MG63 (cell line): ENCODE results near the gene PDPK1. TPM values are rescaled to one million over a fixed set of nuclear protein-coding genes. Genes with fewer than 3 reads are reported as not detected.

ENCODE experiments used
- DNase-seq: peaks from one replicate; pipeline ENCODE4 v3.0.0-alpha.2; 2020
- H3K27me3 ChIP-seq: fragments of 250-450 bp; sonication (Bioruptor Pico); 2 replicates; pipeline ENCODE4 v1.5.1; 2020; ENCODE audit warnings: mild to moderate bottlenecking, moderate library complexity
- H3K36me3 ChIP-seq: fragments of 250-450 bp; sonication (Bioruptor Pico); 2 replicates; pipeline ENCODE4 v1.5.1; 2020; ENCODE audit warnings: mild to moderate bottlenecking, moderate library complexity
- H3K4me3 ChIP-seq: fragments of 250-450 bp; sonication (Bioruptor Pico); 2 replicates; pipeline ENCODE4 v1.5.1; 2020; ENCODE audit warnings: mild to moderate bottlenecking, moderate library complexity
- H3K9me3 ChIP-seq: fragments of 250-450 bp; sonication (Bioruptor Pico); 2 replicates; pipeline ENCODE4 v1.5.1; 2020; ENCODE audit warnings: mild to moderate bottlenecking, moderate library complexity
- total RNA-seq: library from RNA; depleted of rRNA; stranded (reverse); fragments of >200 nt; shearing (Covaris generic); gene quantifications from 2 replicates; pipeline ENCODE4 v1.2.3, GENCODE V29; 2014; ENCODE audit warnings: low replicate concordance; rRNA removed

The PDPK1 gene
- 6.6 and 7.6 TPM in 2 replicates for total RNA-seq

DNA sequence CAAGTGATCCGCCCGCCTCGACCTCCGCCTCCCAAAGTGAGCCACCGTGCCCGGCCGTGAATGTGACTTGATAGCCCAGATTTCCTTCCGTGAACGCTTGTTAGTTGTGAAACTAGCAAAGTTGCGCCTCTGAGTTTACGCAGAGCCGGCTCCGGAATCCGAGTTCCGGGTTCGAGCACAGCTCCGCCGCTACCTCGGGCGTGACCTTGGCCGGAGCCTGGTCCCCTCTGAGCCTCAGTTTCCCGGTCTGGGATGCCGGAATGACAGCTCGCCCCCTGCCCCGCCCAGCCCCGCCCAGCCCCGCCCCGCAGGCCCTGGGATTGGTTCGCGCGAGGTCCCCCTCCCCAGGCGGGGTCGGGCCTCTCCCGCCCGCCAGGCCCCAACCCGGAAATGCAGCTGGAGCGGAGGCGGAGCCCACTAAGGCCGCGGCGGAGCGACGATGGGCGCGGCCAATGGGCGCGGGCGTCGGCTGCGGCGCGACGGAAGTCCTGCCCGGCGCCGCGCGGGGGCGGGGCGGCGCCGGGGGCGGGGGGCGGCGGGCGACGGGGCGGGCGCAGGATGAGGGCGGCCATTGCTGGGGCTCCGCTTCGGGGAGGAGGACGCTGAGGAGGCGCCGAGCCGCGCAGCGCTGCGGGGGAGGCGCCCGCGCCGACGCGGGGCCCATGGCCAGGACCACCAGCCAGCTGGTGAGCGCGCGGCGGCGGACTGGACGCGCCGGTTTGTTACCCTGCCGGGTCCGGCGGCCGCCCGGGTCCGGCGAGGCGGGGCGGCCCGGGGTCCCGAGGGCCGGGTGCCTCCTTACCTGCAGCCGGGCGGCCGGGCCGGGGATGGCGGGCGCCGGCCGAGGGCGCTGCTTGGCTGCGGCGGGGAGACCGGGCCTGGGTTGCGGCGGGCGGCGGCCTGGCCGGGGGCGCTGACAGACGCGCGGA is at the start of gene PDPK1:
PDPK1 (plus strand) TSS at position 571 of the 929 bp plus-strand sequence; CDS start at position 663, 92 bp downstream.
- Histone ChIP-seq H3K36me3 (peaks cover 3% of the 10 kb centered on the region), H3K4me3 (peak within 1 kb of the TSS; percentile 62), H3K27me3 (no peaks in the 10 kb centered on the region), H3K9me3 (no peaks in the 10 kb centered on the region)
- peak; percentile 96 for DNase-seq

GRCh38 chr16:2489581-2489980 is 48.2 kb upstream of the PDPK1 start:
- Histone ChIP-seq H3K36me3 (no peaks in the 10 kb centered on the region; the same call in 1 of the 2 replicates), H3K9me3 (no peaks in the 10 kb centered on the region), H3K4me3 (no peak overlapping the region), H3K27me3 (no peaks in the 10 kb centered on the region)
- no peak for DNase-seq

GRCh38 chr16:2490190-2491105 is 47.4 kb upstream of the PDPK1 start:
- no peak for DNase-seq
- no peaks in the 10 kb centered on the region; the same call in 1 of the 2 replicates for H3K36me3 ChIP-seq
- H3K27me3 ChIP-seq: no peaks in the 10 kb centered on the region
- H3K9me3 ChIP-seq: no peaks in the 10 kb centered on the region
- H3K4me3 ChIP-seq: no peak overlapping the region

GRCh38 chr16:2492292-2492691 is 45.5 kb upstream of the PDPK1 start:
- Histone ChIP-seq H3K27me3 (no peaks in the 10 kb centered on the region), H3K4me3 (no peak overlapping the region), H3K9me3 (no peaks in the 10 kb centered on the region), H3K36me3 (peaks cover 4% of the 10 kb centered on the region)
- DNase-seq: no peak

DNA sequence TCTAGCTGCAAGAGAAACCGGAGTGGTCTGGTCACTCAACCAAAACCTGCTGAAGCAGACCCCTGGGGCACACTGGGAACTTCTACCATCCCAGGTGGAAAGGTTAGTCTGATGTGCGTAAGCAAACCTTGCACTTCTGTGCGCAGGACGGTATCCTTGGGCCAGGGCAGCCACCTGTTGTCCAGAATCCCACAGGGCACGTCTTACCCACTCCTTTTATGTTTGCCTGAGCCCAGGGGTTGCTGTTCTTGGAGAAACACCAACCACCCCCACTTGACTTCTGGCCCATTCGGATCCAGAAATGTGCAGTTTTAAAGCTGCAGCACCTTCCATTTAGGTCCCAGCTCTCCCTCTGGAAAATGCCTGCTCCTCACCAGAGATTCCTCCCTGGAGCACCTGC is 44.2 kb upstream of the PDPK1 start:
- no peaks in the 10 kb centered on the region for H3K9me3 ChIP-seq
- peaks cover 8% of the 10 kb centered on the region for H3K36me3 ChIP-seq
- H3K4me3 ChIP-seq: no peak overlapping the region
- no peaks in the 10 kb centered on the region for H3K27me3 ChIP-seq
- DNase-seq: no peak

- Histone ChIP-seq H3K27me3 (no peaks in the 10 kb centered on the region), H3K4me3 (no peak overlapping the region), H3K36me3 (peaks cover 8% of the 10 kb centered on the region), H3K9me3 (no peaks in the 10 kb centered on the region)
- no peak for DNase-seq
These were observed 43.2 kb upstream of the PDPK1 start for GRCh38 chr16:2494616-2495015.

DNA sequence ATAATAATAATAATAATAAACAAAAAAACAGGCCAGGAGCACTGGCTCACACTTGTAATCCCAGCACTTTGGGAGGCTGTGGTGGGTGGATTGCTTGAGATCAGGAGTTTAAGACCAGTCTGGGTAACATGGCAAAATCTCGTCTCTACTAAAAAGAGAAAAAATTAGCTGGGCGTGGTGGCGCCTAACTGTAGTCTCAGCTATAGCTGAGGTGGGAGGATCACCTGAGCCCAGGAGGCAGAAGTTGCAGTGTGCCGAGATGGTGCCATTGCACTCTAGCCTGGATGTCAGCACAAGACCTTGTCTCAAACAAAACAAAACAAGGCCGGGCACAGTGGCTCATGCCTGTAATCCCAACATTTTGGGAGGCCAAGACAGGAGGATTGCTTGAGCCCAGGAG is 42.8 kb upstream of the PDPK1 start:
- H3K9me3 ChIP-seq: no peaks in the 10 kb centered on the region
- peaks cover 8% of the 10 kb centered on the region for H3K36me3 ChIP-seq
- DNase-seq: no peak
- H3K27me3 ChIP-seq: no peaks in the 10 kb centered on the region
- no peak overlapping the region for H3K4me3 ChIP-seq

- peaks cover 8% of the 10 kb centered on the region for H3K36me3 ChIP-seq
These were observed 41.4 kb upstream of the PDPK1 start for GRCh38 chr16:2496223-2497115.

GRCh38 chr16:2497116-2497630 is 40.6 kb upstream of the PDPK1 start:
- no peaks in the 10 kb centered on the region for H3K9me3 ChIP-seq
- H3K4me3 ChIP-seq: no peak overlapping the region
- H3K36me3 ChIP-seq: peaks cover 13% of the 10 kb centered on the region
- DNase-seq: no peak
- H3K27me3 ChIP-seq: no peaks in the 10 kb centered on the region

More at GRCh38 chr16:2496223-2497115, 41.4 kb upstream of the PDPK1 start:
- no peak overlapping the region for H3K4me3 ChIP-seq
- DNase-seq: no peak
- no peaks in the 10 kb centered on the region for H3K27me3 ChIP-seq
- no peaks in the 10 kb centered on the region for H3K9me3 ChIP-seq

- Histone ChIP-seq H3K4me3 (no peak overlapping the region), H3K27me3 (no peaks in the 10 kb centered on the region), H3K36me3 (peaks cover 13% of the 10 kb centered on the region), H3K9me3 (no peaks in the 10 kb centered on the region)
- DNase-seq: no peak
These were observed 39.9 kb upstream of the PDPK1 start for GRCh38 chr16:2497695-2498484.

- DNase-seq: no peak
- no peak overlapping the region for H3K4me3 ChIP-seq
- H3K9me3 ChIP-seq: no peaks in the 10 kb centered on the region
- H3K27me3 ChIP-seq: no peaks in the 10 kb centered on the region
- peaks cover 13% of the 10 kb centered on the region for H3K36me3 ChIP-seq
These were observed 39.1 kb upstream of the PDPK1 start for GRCh38 chr16:2498531-2499253.

GRCh38 chr16:2499454-2499853 is 38.4 kb upstream of the PDPK1 start:
- no peak overlapping the region for H3K4me3 ChIP-seq
- H3K36me3 ChIP-seq: peaks cover 13% of the 10 kb centered on the region

GRCh38 chr16:2499890-2500429 is 37.9 kb upstream of the PDPK1 start:
- H3K4me3 ChIP-seq: no peak overlapping the region
- no peak for DNase-seq
- H3K27me3 ChIP-seq: no peaks in the 10 kb centered on the region
- H3K36me3 ChIP-seq: peaks cover 13% of the 10 kb centered on the region
- no peaks in the 10 kb centered on the region for H3K9me3 ChIP-seq

More at GRCh38 chr16:2499454-2499853, 38.4 kb upstream of the PDPK1 start:
- DNase-seq: no peak
- no peaks in the 10 kb centered on the region for H3K9me3 ChIP-seq
- H3K27me3 ChIP-seq: no peaks in the 10 kb centered on the region

DNA sequence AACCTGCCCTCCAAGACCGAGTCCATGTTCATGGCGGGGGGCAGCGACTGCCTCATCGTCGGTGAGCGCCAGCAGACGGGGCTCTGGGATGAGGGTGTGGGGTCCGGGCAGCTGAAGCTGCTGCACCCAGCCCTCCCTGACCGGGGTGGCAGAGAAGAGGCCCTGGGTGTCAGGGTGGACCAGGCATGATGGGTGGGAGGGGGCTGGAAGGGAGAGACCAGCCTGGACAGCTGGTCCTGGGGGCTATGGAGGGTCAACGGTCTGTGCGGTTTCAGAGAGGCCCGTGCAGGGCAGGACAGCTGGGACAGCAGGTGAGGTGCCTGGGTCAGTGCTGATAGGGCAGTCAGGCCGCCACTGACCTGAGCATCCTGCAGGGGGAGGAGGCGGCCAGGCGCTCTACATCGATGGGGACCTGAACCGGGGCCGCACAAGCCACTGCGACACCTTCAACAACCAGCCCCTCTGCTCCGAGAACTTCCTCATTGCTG is 37.3 kb upstream of the PDPK1 start:
- no peak overlapping the region for H3K4me3 ChIP-seq
- peaks cover 13% of the 10 kb centered on the region for H3K36me3 ChIP-seq
- no peaks in the 10 kb centered on the region for H3K27me3 ChIP-seq
- H3K9me3 ChIP-seq: no peaks in the 10 kb centered on the region
- DNase-seq: no peak
